ENCODE data around the gene F8A2. TPM values are rescaled to one million over a fixed set of nuclear protein-coding genes. Genes with fewer than 3 reads are reported as not detected.
A peak's percentile ranks its signal among the peaks of the same experiment; 100 is the strongest.
"Not testable (repeated sequence)": the region's sequence is repeated elsewhere in the genome, so short reads cannot be mapped to it uniquely, and the experiment has no call there.

Gene F8A2
- total RNA-seq, 2 experiments from 2014 or later, result not detected

DNA sequence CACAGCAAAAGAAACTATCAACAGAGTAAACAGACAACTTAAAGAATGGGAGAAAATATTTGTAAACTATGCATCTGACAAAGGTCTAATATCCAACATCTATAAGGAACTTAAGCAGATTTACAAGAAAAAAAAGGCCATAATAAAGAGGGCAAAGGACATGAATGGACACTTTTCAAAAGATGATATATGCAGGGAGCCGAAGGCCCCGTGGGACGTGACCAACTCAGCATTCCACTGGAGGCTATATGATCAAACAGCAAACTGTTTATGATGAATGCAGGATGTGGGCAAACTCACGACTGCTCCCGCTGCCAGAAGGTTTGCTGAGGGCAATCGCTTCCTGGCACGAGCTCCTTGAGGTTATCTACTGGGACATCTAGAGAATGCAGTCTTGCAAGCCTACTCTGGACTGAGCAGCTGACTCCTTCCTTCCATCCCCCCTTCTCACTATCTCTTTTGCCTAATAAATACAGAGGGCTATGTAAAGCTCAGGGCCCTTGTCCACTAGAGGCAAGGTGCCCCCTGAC lies 12.9 kb downstream of the F8A2 start:
- H3K9me3 Mint-ChIP-seq (ENCODE audit: low read depth); POLR2A ChIA-PET; H3K4me3 Mint-ChIP-seq; intact Hi-C loops (cut with DNase I, micrococcal nuclease); ATAC-seq; H3K27me3 Mint-ChIP-seq; CTCF ChIA-PET: not testable (repeated sequence)
- peak; percentile 35 for DNase-seq
- H3K36me3 Mint-ChIP-seq (ENCODE audit: low read depth), result peaks cover 22% of the 10 kb centered on the region
- H3K4me1 Mint-ChIP-seq, result peaks cover 18% of the 10 kb centered on the region
- H3K27ac Mint-ChIP-seq, result peak overlapping the region; percentile 75

- Mint-ChIP-seq H3K9me3 (ENCODE audit: low read depth) (peaks cover 10% of the 10 kb centered on the region), H3K36me3 (ENCODE audit: low read depth) (peaks cover 5% of the 10 kb centered on the region), H3K27me3 (no peaks in the 10 kb centered on the region), H3K27ac (no peak overlapping the region), H3K4me1 (no peaks in the 10 kb centered on the region), H3K4me3 (no peak overlapping the region)
- DNase-seq (no peak), ATAC-seq (no peak)
- intact Hi-C loops (cut with DNase I, micrococcal nuclease), result no loop called here
- CTCF ChIA-PET, result interaction anchor here (1.4 kb wide), 1 partner anchor 124 kb away, joined by 3 read pairs; no protein-coding TSS in a partner anchor
- POLR2A ChIA-PET, result no interaction called here
These were observed 24.5 kb downstream of the F8A2 start for GRCh38 chrX:155406429-155406828.

- no peaks in the 10 kb centered on the region for H3K27me3 Mint-ChIP-seq
- H3K9me3 Mint-ChIP-seq (ENCODE audit: low read depth), result no peaks in the 10 kb centered on the region
- ChIA-PET CTCF (no interaction called here), POLR2A (no interaction called here)
- H3K4me3 Mint-ChIP-seq, result no peak overlapping the region
- no peak for DNase-seq
- ATAC-seq, result peak; percentile 74
- no peak overlapping the region for H3K27ac Mint-ChIP-seq
- intact Hi-C loops (cut with DNase I, micrococcal nuclease), result no loop called here
- H3K4me1 Mint-ChIP-seq, result no peaks in the 10 kb centered on the region
- no peaks in the 10 kb centered on the region for H3K36me3 Mint-ChIP-seq (ENCODE audit: low read depth)
These were observed 35.9 kb downstream of the F8A2 start for GRCh38 chrX:155417769-155418168.

Small RNAs within 50 kb of the gene (microRNA-seq; reads per million reads assigned to microRNA genes)
- gene MIR1184-2 (ENCODE audit: borderline replicate concordance), result not detected

Other genes starting within 250 kb of the F8A2 start
- 10 to 100 TPM; 72.3 to 86.4 TPM for gene VBP1, start 165.6 kb upstream of the F8A2 start, total RNA-seq
- gene RAB39B, start 117.6 kb upstream of the F8A2 start, total RNA-seq, result 10 to 100 TPM; 16.4 to 17.2 TPM
- gene CLIC2, start 47.5 kb upstream of the F8A2 start, total RNA-seq, result under 1 TPM; 0.43 to 0.88 TPM
- gene F8A3, start 76.5 kb downstream of the F8A2 start, total RNA-seq, result 10 to 100 TPM; 29.2 to 32.6 TPM
- gene SPRY3, start 230.5 kb downstream of the F8A2 start, total RNA-seq, result under 1 TPM; 0.16 to 0.27 TPM
- gene TMLHE, start 230.9 kb downstream of the F8A2 start, total RNA-seq, result 10 to 100 TPM; 13.3 to 16.5 TPM

All from activated CD4-positive, alpha-beta T cell treated with anti-CD3 and anti-CD28 coated beads for 36 hours (primary cell).